Cardiac muscle cell (in vitro differentiated cells and primary cell): ENCODE measurements around the gene HES5. TPM values are rescaled to one million over a fixed set of nuclear protein-coding genes. Genes with fewer than 3 reads are reported as not detected.

ENCODE experiments used
- DNase-seq, 2 donors: peaks; one replicate each; pipeline versions ENCODE4 v3.0.0 to v3.0.0-alpha.2; 2010 to 2017; ENCODE audit warnings: low read depth in 1 of 2, low spot score in 1 of 2
- H3K27ac ChIP-seq: fragments of 200-600 bp; sonication (generic); 2 replicates; pipeline ENCODE4 v1.5.1; 2016
- H3K27me3 ChIP-seq: fragments of 200-600 bp; sonication (generic); 2 replicates; pipeline ENCODE4 v1.6.0; 2016; ENCODE audit warnings: control low read depth
- H3K36me3 ChIP-seq: fragments of 200-600 bp; sonication (generic); 2 replicates; pipeline ENCODE4 v1.5.1; 2016; ENCODE audit warnings: control low read depth
- H3K4me1 ChIP-seq: fragments of 200-600 bp; sonication (generic); 2 replicates; pipeline ENCODE4 v1.8.1; 2017; ENCODE audit warnings: low read depth, mild to moderate bottlenecking, mixed run types
- H3K4me3 ChIP-seq: fragments of 200-600 bp; sonication (generic); 2 replicates; pipeline ENCODE4 v1.5.1; 2016; ENCODE audit warnings: mild to moderate bottlenecking
- H3K9me3 ChIP-seq: fragments of 200-600 bp; sonication (generic); 2 replicates; pipeline ENCODE4 v1.5.1; 2017; ENCODE audit warnings: low read depth, mild to moderate bottlenecking, control low read depth
- CTCF ChIP-seq: IDR thresholded peaks from 2 replicates; pipeline ENCODE4 v1.5.1; 2012; ENCODE audit warnings: low read depth, mild to moderate bottlenecking, low read length
- polyA plus RNA-seq: library from polyadenylated mRNA; unstranded; fragments of >200 nt; fragmentation: Nextera tagmentation; extraction: Ambion mirVana; gene quantifications from 2 replicates; pipeline ENCODE4 v1.2.1, GENCODE V29; 2016
- total RNA-seq: library from RNA; depleted of rRNA; stranded (reverse); fragments of >200 nt; gene quantifications from 2 replicates; pipeline ENCODE4 v1.2.3, GENCODE V29; 2016

The HES5 gene
- total and polyA plus RNA-seq, 2 experiments from 2014 or later, result not detected

GRCh38 chr1:2526824-2527555, 3.1 kb downstream of the HES5 start:
- DNase-seq, result peak; percentile 27 to 72
- Histone ChIP-seq H3K4me3 (peak overlapping the region; percentile 91), H3K36me3 (no peaks in the 10 kb centered on the region), H3K27ac (no peak overlapping the region), H3K27me3 (peaks cover 50% of the 10 kb centered on the region), H3K4me1 (peaks cover 22% of the 10 kb centered on the region), H3K9me3 (no peaks in the 10 kb centered on the region)
- no peak for TF ChIP-seq CTCF

GRCh38 chr1:2525920-2526823, 3.9 kb downstream of the HES5 start, which contains the start of gene PANK4:
TSS of gene PANK4 (minus strand) at chr1:2526596. CDS start at chr1:2526587, 9 bp downstream.
- H3K4me1 ChIP-seq, result peaks cover 30% of the 10 kb centered on the region
- H3K27ac ChIP-seq, result peak within 1 kb of the TSS; percentile 73
- peak within 1 kb of the TSS; percentile 91 for H3K4me3 ChIP-seq

GRCh38 chr1:2525572-2525919, 4.5 kb downstream of the HES5 start:
- no peaks in the 10 kb centered on the region for H3K9me3 ChIP-seq
- H3K4me1 ChIP-seq, result peaks cover 30% of the 10 kb centered on the region
- no peak overlapping the region for H3K27ac ChIP-seq
- H3K4me3 ChIP-seq, result peak overlapping the region; percentile 91
- DNase-seq, result peak in 1 of 2 donors; percentile 34
- TF ChIP-seq CTCF, result no peak
- peaks cover 2% of the 10 kb centered on the region for H3K36me3 ChIP-seq
- H3K27me3 ChIP-seq, result peaks cover 36% of the 10 kb centered on the region

More at GRCh38 chr1:2525920-2526823, 3.9 kb downstream of the HES5 start, which contains the start of gene PANK4:
- peak; percentile 96 to 98 for DNase-seq
- no peaks in the 10 kb centered on the region for H3K36me3 ChIP-seq
- TF ChIP-seq CTCF, result no peak
- no peaks in the 10 kb centered on the region for H3K9me3 ChIP-seq
- peaks cover 42% of the 10 kb centered on the region for H3K27me3 ChIP-seq

GRCh38 chr1:2523891-2524609, 6.0 kb downstream of the HES5 start:
- Histone ChIP-seq H3K36me3 (peaks cover 4% of the 10 kb centered on the region), H3K4me3 (no peak overlapping the region), H3K27ac (no peak overlapping the region), H3K27me3 (peaks cover 22% of the 10 kb centered on the region), H3K4me1 (peaks cover 30% of the 10 kb centered on the region), H3K9me3 (no peaks in the 10 kb centered on the region)
- TF ChIP-seq CTCF, result no peak
- no peak for DNase-seq

- Histone ChIP-seq H3K4me3 (no peak overlapping the region), H3K4me1 (peaks cover 30% of the 10 kb centered on the region), H3K27me3 (peaks cover 15% of the 10 kb centered on the region), H3K27ac (no peak overlapping the region), H3K9me3 (no peaks in the 10 kb centered on the region), H3K36me3 (peaks cover 10% of the 10 kb centered on the region)
- DNase-seq, result no peak
- no peak for TF ChIP-seq CTCF
These were observed 6.7 kb downstream of the HES5 start for GRCh38 chr1:2523191-2523890.
